ENCODE results near the gene PRRT2.
"Not testable (repeated sequence)": the region's sequence is repeated elsewhere in the genome, so short reads cannot be mapped to it uniquely, and the experiment has no call there.

PRRT2 gene

DNA sequence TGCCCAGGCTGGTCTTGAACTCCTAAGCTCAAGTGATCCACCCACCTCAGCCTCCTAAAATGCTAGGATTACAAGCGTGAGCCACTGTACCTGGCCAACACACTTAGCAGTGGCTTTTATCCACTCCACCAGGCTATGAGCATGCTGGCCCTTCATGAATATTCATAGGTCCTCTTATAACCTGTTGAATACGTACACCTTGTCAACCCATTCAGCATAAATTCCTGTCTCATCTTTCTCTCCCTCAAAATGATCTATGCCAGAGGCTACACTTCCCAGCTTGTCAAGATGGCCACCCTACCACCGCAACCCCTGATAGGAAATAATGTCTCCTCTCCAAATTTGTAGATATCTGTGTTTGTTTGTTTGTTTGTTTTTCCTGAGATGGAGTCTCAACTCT lies 44.9 kb upstream of the PRRT2 start:
- TF ChIP-seq, protein P1, sequence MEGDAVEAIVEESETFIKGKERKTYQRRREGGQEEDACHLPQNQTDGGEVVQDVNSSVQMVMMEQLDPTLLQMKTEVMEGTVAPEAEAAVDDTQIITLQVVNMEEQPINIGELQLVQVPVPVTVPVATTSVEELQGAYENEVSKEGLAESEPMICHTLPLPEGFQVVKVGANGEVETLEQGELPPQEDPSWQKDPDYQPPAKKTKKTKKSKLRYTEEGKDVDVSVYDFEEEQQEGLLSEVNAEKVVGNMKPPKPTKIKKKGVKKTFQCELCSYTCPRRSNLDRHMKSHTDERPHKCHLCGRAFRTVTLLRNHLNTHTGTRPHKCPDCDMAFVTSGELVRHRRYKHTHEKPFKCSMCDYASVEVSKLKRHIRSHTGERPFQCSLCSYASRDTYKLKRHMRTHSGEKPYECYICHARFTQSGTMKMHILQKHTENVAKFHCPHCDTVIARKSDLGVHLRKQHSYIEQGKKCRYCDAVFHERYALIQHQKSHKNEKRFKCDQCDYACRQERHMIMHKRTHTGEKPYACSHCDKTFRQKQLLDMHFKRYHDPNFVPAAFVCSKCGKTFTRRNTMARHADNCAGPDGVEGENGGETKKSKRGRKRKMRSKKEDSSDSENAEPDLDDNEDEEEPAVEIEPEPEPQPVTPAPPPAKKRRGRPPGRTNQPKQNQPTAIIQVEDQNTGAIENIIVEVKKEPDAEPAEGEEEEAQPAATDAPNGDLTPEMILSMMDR (IDR thresholded peaks at IDR 0.05) = no peak
- Histone ChIP-seq H3K27ac (no peak overlapping the region), H3K4me1 (peaks cover 16% of the 10 kb centered on the region), H3K4me3 (ENCODE audit: low read depth, low read length) (no peak overlapping the region), H3K9me3 (ENCODE audit: control insufficient read depth, low read length) (no peaks in the 10 kb centered on the region), H3K27me3 (ENCODE audit: control insufficient read depth, insufficient read depth, low read length) (no peaks in the 10 kb centered on the region), H2AFZ (no peak overlapping the region), H3K36me3 (ENCODE audit: control insufficient read depth, insufficient read depth, low read length) (no peaks in the 10 kb centered on the region), H3K4me2 (ENCODE audit: low read length) (no peak overlapping the region), H3K9ac (no peak overlapping the region), H3K79me2 (no peaks in the 10 kb centered on the region)

DNA sequence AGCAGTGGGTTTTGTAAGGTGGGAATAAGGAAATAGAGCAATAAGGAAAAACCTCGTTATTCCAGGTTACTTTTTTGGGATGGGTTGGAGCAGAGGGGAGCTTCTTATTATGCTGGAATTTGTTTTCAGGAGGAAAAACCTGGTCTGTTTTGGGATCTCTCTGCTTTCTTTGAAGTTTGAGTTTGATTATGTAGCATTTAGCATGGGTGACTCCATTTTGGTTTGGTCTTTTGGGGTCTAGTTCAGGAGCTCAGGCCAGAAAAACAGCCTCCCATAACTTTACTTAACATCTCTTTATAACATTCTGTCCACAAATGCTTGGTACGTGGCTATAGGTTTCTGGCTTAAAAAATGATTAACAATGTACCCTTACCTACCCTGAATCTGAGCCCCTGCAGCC lies 42.5 kb upstream of the PRRT2 start:
- H3K4me1 ChIP-seq = peaks cover 14% of the 10 kb centered on the region
- TF ChIP-seq, protein P1 (IDR thresholded peaks at IDR 0.05) = no peak
- no peak overlapping the region for H2AFZ ChIP-seq
- H3K79me2 ChIP-seq = no peaks in the 10 kb centered on the region
- no peak overlapping the region for H3K4me3 ChIP-seq (ENCODE audit: low read depth, low read length)
- no peaks in the 10 kb centered on the region for H3K9me3 ChIP-seq (ENCODE audit: control insufficient read depth, low read length)
- no peak overlapping the region for H3K4me2 ChIP-seq (ENCODE audit: low read length)
- H3K27me3 ChIP-seq (ENCODE audit: control insufficient read depth, insufficient read depth, low read length) = no peaks in the 10 kb centered on the region
- no peaks in the 10 kb centered on the region for H3K36me3 ChIP-seq (ENCODE audit: control insufficient read depth, insufficient read depth, low read length)
- H3K27ac ChIP-seq = no peak overlapping the region
- no peak overlapping the region for H3K9ac ChIP-seq

DNA sequence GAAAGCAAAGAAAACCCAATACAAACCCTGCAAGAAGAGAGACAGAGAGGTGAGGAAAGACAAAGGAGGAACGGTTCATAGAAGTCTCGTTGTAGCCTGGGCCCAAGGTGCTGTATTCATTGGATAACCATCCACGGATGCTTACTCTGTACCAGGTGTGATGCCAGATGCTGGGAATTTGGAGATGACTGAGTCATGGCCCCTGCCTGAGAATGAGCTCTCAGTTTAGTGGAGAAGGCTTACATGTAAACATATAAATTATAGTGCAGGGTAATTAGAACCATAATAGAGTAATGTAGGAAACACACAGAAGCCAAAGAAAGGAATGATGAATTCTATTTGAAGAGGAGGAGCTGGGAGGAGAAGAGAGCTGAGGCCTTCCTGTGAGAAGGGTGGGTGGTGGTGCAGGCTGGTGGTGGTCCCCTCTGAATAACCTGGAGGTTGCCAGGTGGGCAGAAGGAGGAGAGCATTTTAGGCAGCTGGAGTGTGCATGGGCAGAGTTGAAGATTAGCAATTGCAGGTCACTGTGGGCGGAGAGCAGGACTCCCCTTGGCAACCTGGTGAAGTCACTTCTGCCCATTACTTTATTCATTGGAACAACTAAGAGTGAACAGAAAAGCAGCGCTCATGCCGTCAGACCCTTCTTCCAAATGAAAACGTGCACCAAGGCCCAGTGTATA lies 41.6 kb upstream of the PRRT2 start:
- Histone ChIP-seq H3K4me2 (ENCODE audit: low read length) (no peak overlapping the region), H3K36me3 (ENCODE audit: control insufficient read depth, insufficient read depth, low read length) (no peaks in the 10 kb centered on the region), H2AFZ (peak overlapping the region; percentile 14), H3K9ac (no peak overlapping the region), H3K4me3 (ENCODE audit: low read depth, low read length) (no peak overlapping the region), H3K27me3 (ENCODE audit: control insufficient read depth, insufficient read depth, low read length) (no peaks in the 10 kb centered on the region), H3K4me1 (peaks cover 13% of the 10 kb centered on the region), H3K9me3 (ENCODE audit: control insufficient read depth, low read length) (no peaks in the 10 kb centered on the region), H3K27ac (no peak overlapping the region), H3K79me2 (no peaks in the 10 kb centered on the region)
- TF ChIP-seq, protein P1 (IDR thresholded peaks at IDR 0.05) = no peak

DNA sequence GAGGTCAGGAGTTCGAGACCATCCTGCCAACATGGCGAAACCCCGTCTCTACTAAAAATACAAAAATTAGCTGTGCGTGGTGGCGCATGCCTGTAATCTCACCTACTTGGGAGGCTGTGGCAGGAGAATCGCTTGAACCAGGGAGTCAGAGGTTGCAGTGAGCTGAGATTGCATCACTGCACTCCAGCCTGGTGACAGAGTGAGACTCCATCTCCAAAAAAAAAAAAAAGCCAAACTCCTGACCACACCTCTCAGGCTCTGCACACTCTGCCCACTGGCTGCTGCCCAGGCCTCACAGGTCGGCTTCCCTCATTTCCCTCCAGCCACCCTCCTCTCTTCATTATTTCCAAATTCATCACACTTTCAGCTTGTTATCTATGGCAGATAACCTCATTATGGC lies 39.7 kb upstream of the PRRT2 start:
- H3K4me3 ChIP-seq (ENCODE audit: low read depth, low read length); H3K27me3 ChIP-seq (ENCODE audit: control insufficient read depth, insufficient read depth, low read length); H3K9ac ChIP-seq; H3K9me3 ChIP-seq (ENCODE audit: control insufficient read depth, low read length); H3K27ac ChIP-seq; H3K4me1 ChIP-seq; H2AFZ ChIP-seq; H3K4me2 ChIP-seq (ENCODE audit: low read length); H3K79me2 ChIP-seq; H3K36me3 ChIP-seq (ENCODE audit: control insufficient read depth, insufficient read depth, low read length): not testable (repeated sequence)

DNA sequence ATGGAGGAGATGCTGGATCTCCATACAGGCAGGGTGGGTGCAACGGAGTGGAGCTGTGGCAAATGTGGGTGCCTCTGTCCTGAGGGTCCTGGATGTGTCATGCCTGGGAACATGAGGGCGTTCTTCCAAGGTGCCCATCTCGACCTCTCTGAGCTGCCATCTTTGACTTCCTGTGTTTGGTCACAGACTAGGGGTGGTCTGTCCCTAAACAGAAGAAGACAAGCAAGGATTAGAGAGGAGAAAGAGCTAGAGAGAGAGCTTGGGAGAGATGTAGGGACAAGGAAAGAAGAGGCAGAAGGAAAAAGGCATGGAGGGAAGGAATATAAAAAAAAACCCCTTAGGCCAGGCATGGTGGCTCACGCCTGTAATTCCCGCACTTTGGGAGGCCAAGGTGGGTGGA lies 37.3 kb upstream of the PRRT2 start:
- Histone ChIP-seq H3K4me3 (ENCODE audit: low read depth, low read length) (no peak overlapping the region), H3K79me2 (no peaks in the 10 kb centered on the region), H3K4me1 (no peaks in the 10 kb centered on the region), H3K27me3 (ENCODE audit: control insufficient read depth, insufficient read depth, low read length) (no peaks in the 10 kb centered on the region), H3K36me3 (ENCODE audit: control insufficient read depth, insufficient read depth, low read length) (no peaks in the 10 kb centered on the region), H3K9me3 (ENCODE audit: control insufficient read depth, low read length) (no peaks in the 10 kb centered on the region), H3K27ac (no peak overlapping the region), H3K9ac (no peak overlapping the region), H3K4me2 (ENCODE audit: low read length) (no peak overlapping the region), H2AFZ (no peak overlapping the region)
- TF ChIP-seq, protein P1 (IDR thresholded peaks at IDR 0.05) = no peak
